A673 (cell line): Measurements from ENCODE around the gene SEPTIN10. TPM values are rescaled to one million over a fixed set of nuclear protein-coding genes. Genes with fewer than 3 reads are reported as not detected.

Source experiments
- BruUV-seq: library from RNA; stranded (reverse); fragments of 400-500 nt; replicated peaks from 2 replicates; lab custom pipeline; 2021; lab: Mats Ljungman, UMichigan
- CTCF ChIA-PET: fragments of 300-600 bp; sonication (Branson Sonifier 250); formaldehyde crosslinking; loops from one replicate; lab custom pipeline; 2022; ENCODE audit warnings: antibody characterized with exemption; lab: Charles Lee
- POLR2A ChIA-PET: fragments of 300-600 bp; sonication (Branson Sonifier 250); formaldehyde crosslinking; loops from one replicate; lab custom pipeline; 2022; ENCODE audit warnings: antibody characterized with exemption; ENCODE audit not compliant: low non-redundant PET; lab: Charles Lee
- DNase-seq: peaks from one replicate; pipeline ENCODE4 v3.0.0-alpha.2; 2015; ENCODE audit warnings: low spot score
- H3K27ac ChIP-seq: fragments of 200-600 bp; sonication (generic); 2 replicates; pipeline ENCODE4 v1.5.1; 2016; ENCODE audit warnings: mixed run types, low read depth, mild to moderate bottlenecking, mixed read lengths, antibody characterized with exemption, low read length; ENCODE audit not compliant: poor library complexity, severe bottlenecking
- H3K27me3 ChIP-seq: fragments of 200-600 bp; sonication (generic); replicated peaks from 2 replicates; pipeline ENCODE4 v1.6.1; 2017; ENCODE audit warnings: mixed run types, low read depth, mild to moderate bottlenecking, mixed read lengths, antibody characterized with exemption, low read length; ENCODE audit not compliant: insufficient read depth, poor library complexity
- H3K36me3 ChIP-seq: fragments of 200-600 bp; sonication (generic); 2 replicates; pipeline ENCODE4 v1.6.1; 2016; ENCODE audit warnings: mixed run types, mild to moderate bottlenecking, mixed read lengths, antibody characterized with exemption, low read length; ENCODE audit not compliant: insufficient read depth, poor library complexity, severe bottlenecking
- H3K4me1 ChIP-seq: fragments of 200-600 bp; sonication (generic); 2 replicates; pipeline ENCODE4 v1.6.1; 2017; ENCODE audit warnings: mixed run types, mild to moderate bottlenecking, mixed read lengths, antibody characterized with exemption, low read length; ENCODE audit not compliant: insufficient read depth, poor library complexity, severe bottlenecking
- H3K4me3 ChIP-seq: fragments of 200-600 bp; sonication (generic); 2 replicates; pipeline ENCODE4 v1.5.1; 2016; ENCODE audit warnings: low read depth, mixed run types, mild to moderate bottlenecking, mixed read lengths, low read length; ENCODE audit not compliant: poor library complexity, severe bottlenecking
- H3K9me3 ChIP-seq: fragments of 200-600 bp; sonication (generic); 2 replicates; pipeline ENCODE4 v1.6.1; 2016; ENCODE audit warnings: mixed run types, low read depth, mild to moderate bottlenecking, mixed read lengths, antibody characterized with exemption, low read length; ENCODE audit not compliant: poor library complexity, severe bottlenecking
- CTCF ChIP-seq: fragments of 300-800, 200-600 bp; sonication (generic); conservative IDR thresholded peaks from 2 replicates; pipeline ENCODE4 v1.5.1; 2017; ENCODE audit warnings: low read depth, mild to moderate bottlenecking, antibody characterized with exemption, low read length, moderate library complexity, mixed read lengths
- EZH2 ChIP-seq: fragments of 200-600 bp; sonication (generic); IDR thresholded peaks from 2 replicates; pipeline ENCODE4 v1.6.1; 2017; ENCODE audit warnings: borderline replicate concordance, low read depth, mild to moderate bottlenecking, mixed read lengths, antibody characterized with exemption, low read length; ENCODE audit not compliant: poor library complexity, severe bottlenecking
- intact Hi-C: fragments of 100-400 bp; cut with micrococcal nuclease; formaldehyde crosslinking; loops from one replicate; pipeline ENCODE4 v1.10.0; 2022; ENCODE audit not compliant: unreplicated experiment
- total RNA-seq: library from RNA; stranded (reverse); gene quantifications from 2 replicates; pipeline ENCODE4 v1.2.3, GENCODE V29; 2021

SEPTIN10 gene
- total RNA-seq, 1 experiment from 2014 or later: 118 TPM

- BruUV-seq: no TSS peak
- Histone ChIP-seq H3K4me1 (no peaks in the 10 kb centered on the region), H3K27ac (no peak overlapping the region), H3K9me3 (no peaks in the 10 kb centered on the region), H3K36me3 (no peaks in the 10 kb centered on the region), H3K4me3 (no peak overlapping the region), H3K27me3 (no peaks in the 10 kb centered on the region)
- intact Hi-C loops: no loop called here
- DNase-seq: no peak
- ChIA-PET POLR2A (no interaction called here), CTCF (no interaction called here)
- TF ChIP-seq CTCF (no peak), EZH2 (no peak)
Measured at GRCh38 chr2:109527079-109527478, 86.7 kb downstream of the SEPTIN10 start.

- Histone ChIP-seq H3K9me3 (no peaks in the 10 kb centered on the region), H3K36me3 (no peaks in the 10 kb centered on the region), H3K4me1 (no peaks in the 10 kb centered on the region), H3K27me3 (no peaks in the 10 kb centered on the region), H3K27ac (no peak overlapping the region), H3K4me3 (no peak overlapping the region)
- CTCF ChIA-PET: no interaction called here
- POLR2A ChIA-PET: interaction anchor here (0.6 kb wide), 1 partner anchor 19 kb away, joined by 3 read pairs; no protein-coding TSS in a partner anchor
- intact Hi-C loops: no loop called here
- no peak for DNase-seq
- no TSS peak for BruUV-seq
- TF ChIP-seq EZH2 (no peak), CTCF (no peak)
Measured at GRCh38 chr2:109526442-109526970, 87.3 kb downstream of the SEPTIN10 start.

- TF ChIP-seq CTCF (no peak), EZH2 (no peak)
- BruUV-seq: no TSS peak
- POLR2A ChIA-PET: interaction anchor here (0.6 kb wide), 1 partner anchor 18 kb away, joined by 3 read pairs; no protein-coding TSS in a partner anchor
- Histone ChIP-seq H3K9me3 (no peaks in the 10 kb centered on the region), H3K4me1 (no peaks in the 10 kb centered on the region), H3K27ac (no peak overlapping the region), H3K27me3 (no peaks in the 10 kb centered on the region), H3K36me3 (no peaks in the 10 kb centered on the region), H3K4me3 (no peak overlapping the region)
- CTCF ChIA-PET: no interaction called here
- DNase-seq: no peak
- intact Hi-C loops: no loop called here
Measured at GRCh38 chr2:109525836-109526235, 87.9 kb downstream of the SEPTIN10 start.
